Measurements from ENCODE around the gene CPAMD8. TPM values are rescaled to one million over a fixed set of nuclear protein-coding genes. Genes with fewer than 3 reads are reported as not detected.

The CPAMD8 gene
- total and polyA plus RNA-seq, 2 of the 8 experiments (the other 6 are each of a cell fraction or from before 2014, with no cell fraction given): 6.1 to 9.2 TPM

DNA sequence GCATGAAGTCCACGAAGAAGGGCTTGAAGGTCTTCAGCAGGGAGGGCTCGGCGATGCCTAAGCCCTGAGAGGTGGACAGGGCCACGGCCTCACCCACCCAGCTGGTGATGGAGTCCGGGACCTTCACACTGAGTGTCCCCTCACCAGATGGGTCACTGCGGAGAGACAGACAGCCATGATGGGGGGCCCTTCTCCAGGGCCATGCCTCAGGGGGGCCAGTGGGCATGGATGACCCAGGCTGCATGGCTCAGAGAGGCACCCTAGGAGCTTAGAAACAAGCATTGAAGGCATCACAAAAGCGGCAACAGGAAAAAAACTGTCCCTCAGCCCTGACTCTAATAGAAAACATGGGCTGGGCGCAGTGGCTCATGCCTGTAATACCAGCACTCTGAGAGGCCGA, 74.6 kb downstream of the CPAMD8 start (continued):
- no peak for TF ChIP-seq EZH2 (IDR thresholded peaks at IDR 0.05; ENCODE audit: low read depth, low read length, severe bottlenecking)
- TF ChIP-seq SAP30 (IDR thresholded peaks at IDR 0.05; ENCODE audit: insufficient read depth, insufficient replicate concordance, low read length): no peak
- no peak for TF ChIP-seq RBBP5 (IDR thresholded peaks at IDR 0.05; ENCODE audit: borderline replicate concordance, low read depth, low read length)

Measured in H1 (cell line).